Activated T-cell treated with anti-CD3 and anti-CD28 coated beads, Interleukin-2, amount 50 U/mL, for 24 hours (primary cell): ENCODE measurements around the gene HNRNPUL1.
A peak's percentile ranks its signal among the peaks of the same experiment; 100 is the strongest.

Experiments used
- DNase-seq: peaks from one replicate; pipeline ENCODE4 v3.0.0-alpha.2; 2020
- H3K27ac Mint-ChIP-seq: 2 replicates; pipeline ENCODE4 v1.8.0; 2020; ENCODE audit warnings: mild to moderate bottlenecking, mixed read lengths
- H3K27me3 Mint-ChIP-seq: 2 replicates; pipeline ENCODE4 v1.8.0; 2020; ENCODE audit warnings: mixed read lengths
- H3K36me3 Mint-ChIP-seq: 2 replicates; pipeline ENCODE4 v1.8.0; 2020; ENCODE audit warnings: low read depth, mixed read lengths
- H3K4me1 Mint-ChIP-seq: 2 replicates; pipeline ENCODE4 v1.8.0; 2020; ENCODE audit warnings: low read depth, mixed read lengths
- H3K4me3 Mint-ChIP-seq: 2 replicates; pipeline ENCODE4 v1.8.0; 2020; ENCODE audit warnings: mild to moderate bottlenecking, moderate library complexity, mixed read lengths
- H3K9me3 Mint-ChIP-seq: 2 replicates; pipeline ENCODE4 v1.8.0; 2020; ENCODE audit warnings: mixed read lengths

The HNRNPUL1 gene

DNA sequence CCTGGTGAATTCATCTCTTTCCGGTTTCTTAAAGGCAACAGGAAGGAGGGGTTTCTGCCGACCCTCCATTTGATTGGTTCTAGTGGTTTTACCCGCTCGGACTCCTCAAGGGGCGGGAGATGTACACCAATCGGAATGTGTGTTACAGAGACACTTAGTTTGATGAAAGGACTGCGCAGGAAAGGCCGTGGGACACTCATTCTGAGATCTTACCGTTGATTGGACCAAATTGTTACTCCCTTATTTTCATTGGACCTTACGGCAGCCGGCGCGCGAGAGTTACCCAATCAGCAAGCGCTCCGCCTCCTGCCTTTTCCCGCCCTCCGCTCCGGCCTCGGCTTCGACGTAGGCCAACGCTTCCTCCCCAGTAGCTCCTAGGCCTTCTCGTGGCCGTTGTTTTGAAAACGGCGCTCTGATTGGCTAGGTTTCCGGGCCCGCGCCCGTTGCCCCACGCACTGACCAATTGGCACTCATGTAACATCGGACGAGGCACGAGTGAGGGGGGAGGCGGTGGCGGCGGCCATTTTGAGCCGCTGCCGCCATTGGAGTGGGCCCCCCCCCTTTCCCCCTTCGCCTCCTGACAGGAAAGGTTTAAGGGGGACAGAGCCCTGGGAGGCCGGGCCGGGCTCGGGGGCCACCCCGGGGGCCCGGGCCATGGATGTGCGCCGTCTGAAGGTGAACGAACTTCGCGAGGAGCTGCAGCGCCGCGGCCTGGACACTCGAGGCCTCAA lies at the start of gene HNRNPUL1:
TSS of gene HNRNPUL1 (plus strand) at position 523 of the 731 bp plus-strand sequence. CDS start at position 655, 132 bp downstream.
- H3K4me3 Mint-ChIP-seq, result peak within 1 kb of the TSS; percentile 93
- peak; percentile 100 for DNase-seq
- H3K9me3 Mint-ChIP-seq, result no peaks in the 10 kb centered on the region
- H3K27ac Mint-ChIP-seq, result peak within 1 kb of the TSS; percentile 100
- H3K36me3 Mint-ChIP-seq, result peaks cover 49% of the 10 kb centered on the region
- no peaks in the 10 kb centered on the region for H3K27me3 Mint-ChIP-seq
- peaks cover 45% of the 10 kb centered on the region for H3K4me1 Mint-ChIP-seq

DNA sequence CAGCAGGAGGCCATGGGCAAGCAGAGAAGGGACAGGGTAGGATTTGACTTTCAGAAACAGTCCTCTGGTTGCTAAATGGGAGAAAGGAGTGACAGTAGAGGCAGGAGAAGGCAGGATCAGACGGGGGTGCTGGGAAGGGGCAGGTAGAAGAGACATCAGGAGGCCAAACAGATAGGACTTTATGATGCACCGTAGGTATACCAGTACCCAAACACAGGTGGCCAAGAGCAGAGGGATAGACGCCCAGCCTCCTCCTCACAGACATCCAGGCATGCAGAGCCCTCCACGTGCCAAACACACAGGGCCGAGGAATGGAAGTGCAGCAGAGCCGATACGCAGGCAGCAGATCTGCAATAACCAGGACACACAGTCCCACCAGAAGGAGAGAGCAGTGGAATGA lies 46.4 kb upstream of the HNRNPUL1 start:
- Mint-ChIP-seq H3K4me3 (no peak overlapping the region), H3K9me3 (no peaks in the 10 kb centered on the region), H3K27ac (no peak overlapping the region), H3K27me3 (peaks cover 49% of the 10 kb centered on the region), H3K36me3 (no peaks in the 10 kb centered on the region), H3K4me1 (peaks cover 3% of the 10 kb centered on the region)
- DNase-seq, result no peak

DNA sequence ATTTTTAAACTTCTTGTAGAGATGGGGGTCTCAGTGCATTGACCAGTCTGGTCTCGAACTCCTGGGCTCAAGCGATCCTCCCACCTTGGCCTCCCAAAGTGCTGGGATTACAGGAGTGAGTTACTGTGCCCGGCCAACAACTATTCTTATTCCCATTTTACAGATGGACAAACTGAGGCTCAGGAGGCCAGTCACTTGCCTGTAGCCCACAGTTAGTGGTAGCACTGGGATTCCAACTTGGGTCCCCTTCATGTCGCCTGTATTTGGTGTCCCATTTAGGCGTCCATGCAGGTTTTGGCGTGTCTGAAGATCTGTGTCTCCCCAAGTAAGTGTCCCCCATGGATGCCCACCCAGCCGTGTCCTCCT lies 45.9 kb upstream of the HNRNPUL1 start:
- Mint-ChIP-seq H3K4me1 (peaks cover 3% of the 10 kb centered on the region), H3K27ac (no peak overlapping the region), H3K27me3 (peaks cover 49% of the 10 kb centered on the region), H3K9me3 (no peaks in the 10 kb centered on the region), H3K36me3 (no peaks in the 10 kb centered on the region), H3K4me3 (no peak overlapping the region)
- DNase-seq, result no peak

DNA sequence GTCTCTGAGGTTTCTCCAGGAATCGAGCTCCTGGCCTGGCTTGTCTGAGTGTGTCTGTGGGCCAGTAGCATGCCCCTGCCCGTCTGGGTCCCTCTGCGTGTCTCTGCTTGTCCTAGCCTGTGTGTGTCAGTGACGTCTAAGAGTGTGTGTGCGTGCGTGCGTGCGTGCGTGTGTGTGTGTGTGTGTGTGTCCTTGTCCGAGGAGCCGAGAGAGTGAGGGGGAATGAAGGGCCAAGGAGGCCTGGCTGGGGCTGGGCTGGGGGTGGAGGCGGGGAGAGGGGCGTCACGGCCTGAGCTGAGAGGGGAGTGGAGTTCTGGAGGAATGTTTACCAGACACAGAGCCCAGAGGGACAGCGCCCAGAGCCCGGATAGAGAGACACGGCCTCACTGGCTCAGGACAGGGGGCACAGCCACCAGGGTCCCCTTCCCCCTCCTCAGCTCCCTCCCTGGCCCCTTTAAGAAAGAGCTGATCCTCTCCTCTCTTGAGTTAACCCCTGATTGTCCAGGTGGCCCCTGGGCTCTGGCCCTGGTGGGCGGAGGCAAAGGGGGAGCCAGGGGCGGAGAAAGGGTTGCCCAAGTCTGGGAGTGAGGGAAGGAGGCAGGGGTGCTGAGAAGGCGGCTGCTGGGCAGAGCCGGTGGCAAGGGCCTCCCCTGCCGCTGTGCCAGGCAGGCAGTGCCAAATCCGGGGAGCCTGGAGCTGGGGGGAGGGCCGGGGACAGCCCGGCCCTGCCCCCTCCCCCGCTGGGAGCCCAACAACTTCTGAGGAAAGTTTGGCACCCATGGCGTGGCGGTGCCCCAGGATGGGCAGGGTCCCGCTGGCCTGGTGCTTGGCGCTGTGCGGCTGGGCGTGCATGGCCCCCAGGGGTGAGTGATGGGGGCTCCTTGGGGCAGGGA lies 45.3 kb upstream of the HNRNPUL1 start, which contains the start of gene AXL:
TSS of gene AXL (plus strand) at position 609 of the 893 bp plus-strand sequence. CDS start at position 779, 170 bp downstream.
- peaks cover 5% of the 10 kb centered on the region for H3K4me1 Mint-ChIP-seq
- H3K27ac Mint-ChIP-seq, result no peak within 1 kb of the TSS
- H3K36me3 Mint-ChIP-seq, result no peaks in the 10 kb centered on the region
- no peak for DNase-seq
- no peak within 1 kb of the TSS for H3K4me3 Mint-ChIP-seq
- H3K27me3 Mint-ChIP-seq, result peaks cover 49% of the 10 kb centered on the region
- H3K9me3 Mint-ChIP-seq, result no peaks in the 10 kb centered on the region

DNA sequence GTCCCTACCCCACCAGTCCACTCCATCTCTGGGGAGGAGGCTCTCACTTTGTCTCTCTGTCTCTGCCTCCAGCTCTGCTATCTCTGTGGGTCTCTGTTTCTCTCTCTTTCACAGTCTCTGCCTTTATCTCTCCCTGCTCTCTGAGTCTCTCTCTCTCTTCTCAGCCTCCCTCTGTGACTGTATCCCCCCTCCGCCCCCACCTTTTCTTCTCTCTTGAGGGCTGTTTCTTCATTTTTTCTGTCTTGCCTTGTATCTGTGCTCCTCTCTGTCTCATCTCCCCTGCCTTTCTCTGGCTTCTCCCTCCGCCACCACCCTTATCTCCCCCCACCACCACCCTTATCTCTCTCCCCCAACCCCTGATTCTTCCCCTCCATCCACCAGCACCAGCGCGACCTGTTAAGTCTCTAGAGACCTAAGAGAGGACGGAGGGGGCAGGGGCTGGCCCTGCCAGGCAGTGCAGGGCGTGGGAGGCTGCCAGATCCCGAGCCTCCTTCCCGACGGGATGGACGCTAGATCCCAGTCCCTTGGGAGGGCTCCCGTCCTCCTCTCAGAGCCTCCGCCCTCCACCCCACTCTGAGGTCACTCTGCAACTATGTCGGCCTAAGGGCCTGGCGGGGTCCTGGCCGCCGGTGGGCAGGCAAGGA lies 44.1 kb upstream of the HNRNPUL1 start:
- Mint-ChIP-seq H3K27ac (no peak overlapping the region), H3K36me3 (no peaks in the 10 kb centered on the region)

DNA sequence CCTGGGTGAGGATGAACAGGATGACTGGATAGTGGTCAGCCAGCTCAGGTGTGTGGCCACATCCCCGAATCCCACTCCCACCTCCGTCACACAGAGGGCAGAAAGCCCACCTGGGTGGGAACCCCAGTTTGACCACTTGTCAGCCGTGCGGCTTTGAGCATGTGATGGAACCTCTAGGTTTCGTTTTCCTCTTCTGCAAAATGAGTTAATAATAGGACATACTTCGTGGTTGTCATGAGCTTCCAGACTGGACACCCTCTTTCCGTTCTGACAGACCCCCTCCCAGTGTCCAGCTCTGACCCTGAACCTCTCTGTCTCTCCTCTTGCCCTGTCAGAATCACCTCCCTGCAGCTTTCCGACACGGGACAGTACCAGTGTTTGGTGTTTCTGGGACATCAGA lies 43.4 kb upstream of the HNRNPUL1 start:
- no peak for DNase-seq
- Mint-ChIP-seq H3K4me1 (peaks cover 18% of the 10 kb centered on the region), H3K4me3 (no peak overlapping the region), H3K27me3 (peaks cover 58% of the 10 kb centered on the region), H3K27ac (no peak overlapping the region), H3K9me3 (no peaks in the 10 kb centered on the region), H3K36me3 (no peaks in the 10 kb centered on the region)

More for the DNA sequence above, 44.1 kb upstream of the HNRNPUL1 start:
- H3K4me3 Mint-ChIP-seq, result no peak overlapping the region
- no peaks in the 10 kb centered on the region for H3K9me3 Mint-ChIP-seq
- H3K27me3 Mint-ChIP-seq, result peaks cover 52% of the 10 kb centered on the region
- DNase-seq, result no peak
- H3K4me1 Mint-ChIP-seq, result peaks cover 11% of the 10 kb centered on the region

DNA sequence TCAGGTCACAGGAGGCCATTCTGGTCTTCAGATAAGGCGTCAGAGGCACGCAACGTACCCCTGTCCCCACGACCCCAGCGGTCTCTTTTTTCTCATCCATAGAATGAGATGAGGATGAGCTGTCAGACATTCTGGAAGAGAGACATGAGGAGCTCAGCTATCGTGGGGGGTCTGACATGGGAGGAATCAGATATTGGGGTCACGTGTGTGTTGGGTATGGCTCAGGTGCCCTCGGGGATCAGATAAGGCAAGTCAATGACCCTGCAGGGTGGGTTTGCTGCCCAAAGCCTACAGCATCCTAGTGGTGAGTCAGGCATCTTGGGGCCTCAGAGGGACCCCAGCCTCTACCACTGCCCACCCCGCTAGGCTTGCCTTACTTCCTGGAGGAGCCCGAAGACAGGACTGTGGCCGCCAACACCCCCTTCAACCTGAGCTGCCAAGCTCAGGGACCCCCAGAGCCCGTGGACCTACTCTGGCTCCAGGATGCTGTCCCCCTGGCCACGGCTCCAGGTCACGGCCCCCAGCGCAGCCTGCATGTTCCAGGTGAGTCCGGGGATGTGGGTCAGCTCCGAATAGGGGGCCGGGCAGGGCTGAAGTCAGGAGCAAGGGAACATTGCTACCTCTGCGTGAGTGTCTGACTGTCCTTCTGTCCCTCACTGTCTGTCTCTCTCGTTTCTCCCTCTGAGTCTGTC lies 42.5 kb upstream of the HNRNPUL1 start:
- H3K27ac Mint-ChIP-seq, result no peak overlapping the region
- peaks cover 22% of the 10 kb centered on the region for H3K4me1 Mint-ChIP-seq
- no peak overlapping the region for H3K4me3 Mint-ChIP-seq
- peaks cover 57% of the 10 kb centered on the region for H3K27me3 Mint-ChIP-seq
- H3K9me3 Mint-ChIP-seq, result no peaks in the 10 kb centered on the region
- H3K36me3 Mint-ChIP-seq, result no peaks in the 10 kb centered on the region
- no peak for DNase-seq

DNA sequence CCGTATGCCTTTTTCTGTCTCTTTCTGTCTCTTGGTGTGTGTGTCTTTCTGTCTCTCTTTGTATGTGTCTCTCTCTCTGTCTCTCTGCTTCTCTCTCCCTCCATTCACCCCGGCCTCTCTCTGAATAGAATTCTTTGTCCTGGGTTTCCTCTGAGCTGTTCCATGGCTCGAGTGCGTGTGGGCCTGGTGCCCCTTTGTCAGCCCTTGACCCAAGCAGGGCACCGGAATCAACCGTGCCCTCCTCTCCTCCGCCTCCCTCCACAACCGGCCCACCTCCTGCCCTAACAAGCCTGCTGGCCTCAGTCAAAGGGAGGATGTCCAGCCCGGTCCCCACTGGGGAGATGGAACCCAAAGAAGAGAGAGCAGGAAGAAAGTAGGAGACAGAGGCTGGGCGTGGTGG lies 41.9 kb upstream of the HNRNPUL1 start:
- no peak overlapping the region for H3K4me3 Mint-ChIP-seq
- no peaks in the 10 kb centered on the region for H3K9me3 Mint-ChIP-seq
- peaks cover 51% of the 10 kb centered on the region for H3K27me3 Mint-ChIP-seq
- H3K4me1 Mint-ChIP-seq, result peaks cover 28% of the 10 kb centered on the region
- DNase-seq, result no peak
- no peak overlapping the region for H3K27ac Mint-ChIP-seq
- H3K36me3 Mint-ChIP-seq, result no peaks in the 10 kb centered on the region

DNA sequence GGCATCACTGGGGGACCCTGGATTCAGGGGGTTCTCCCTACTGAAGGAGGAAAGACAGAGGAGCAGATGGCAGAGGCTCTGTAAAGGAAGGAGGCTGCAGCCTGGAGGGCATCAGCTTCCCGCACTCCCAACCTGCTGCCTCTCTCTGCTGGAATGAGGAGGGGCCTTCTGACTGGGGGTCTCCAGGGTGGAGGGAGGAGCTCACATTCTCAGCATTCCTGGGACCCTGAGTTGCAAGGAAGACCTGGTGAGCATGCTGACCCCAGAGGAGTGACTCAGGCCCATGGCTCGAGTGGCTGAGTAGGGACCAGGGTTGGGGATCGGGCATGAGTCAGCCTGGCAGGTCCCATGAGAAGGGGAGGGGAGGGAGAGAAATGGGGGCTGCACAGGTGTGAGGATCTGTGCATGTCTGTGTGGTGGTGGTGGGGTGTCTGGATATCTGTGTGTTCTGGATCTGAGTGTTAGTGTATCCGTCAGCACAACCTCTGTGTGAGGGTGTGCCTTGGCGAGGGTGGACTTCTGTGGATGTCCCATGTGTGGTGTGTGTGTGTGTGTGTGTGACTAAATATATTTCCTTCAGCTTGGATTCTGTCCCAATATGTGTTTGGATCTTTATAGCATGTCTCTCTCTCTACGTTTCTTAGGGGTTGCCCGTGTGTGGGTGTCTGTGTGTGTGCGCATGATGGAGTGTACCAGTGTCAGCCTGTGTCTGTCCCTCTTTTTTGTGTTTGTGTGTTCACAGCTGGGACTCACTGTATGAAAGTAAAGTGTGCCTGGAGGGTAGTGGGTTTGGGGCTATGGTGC lies 40.5 kb upstream of the HNRNPUL1 start:
- Mint-ChIP-seq H3K27ac (no peak overlapping the region), H3K4me3 (no peak overlapping the region), H3K27me3 (peaks cover 47% of the 10 kb centered on the region), H3K36me3 (no peaks in the 10 kb centered on the region), H3K4me1 (peaks cover 31% of the 10 kb centered on the region), H3K9me3 (no peaks in the 10 kb centered on the region)
- no peak for DNase-seq

DNA sequence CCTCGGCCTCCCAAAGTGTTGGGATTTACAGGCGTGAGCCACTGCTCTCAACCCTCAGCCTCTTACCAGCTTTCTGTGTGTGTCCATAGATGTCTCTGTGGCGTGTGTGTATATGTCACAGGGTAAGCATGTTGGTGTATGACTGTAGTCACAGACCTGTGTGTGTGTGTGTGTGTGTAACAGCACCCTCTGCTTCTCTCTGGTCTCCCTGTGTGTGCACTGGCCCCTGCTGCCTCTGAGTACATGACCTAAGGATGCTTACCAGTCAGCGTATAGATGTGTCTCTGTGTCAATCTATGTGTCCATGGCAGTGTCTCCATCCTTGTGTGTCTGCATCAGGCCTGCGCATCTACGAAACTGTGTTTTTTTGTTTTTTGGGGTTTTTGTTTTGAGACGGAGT lies 39.5 kb upstream of the HNRNPUL1 start:
- Mint-ChIP-seq H3K4me1 (peaks cover 31% of the 10 kb centered on the region), H3K36me3 (no peaks in the 10 kb centered on the region), H3K27ac (no peak overlapping the region), H3K9me3 (no peaks in the 10 kb centered on the region), H3K4me3 (no peak overlapping the region), H3K27me3 (peaks cover 40% of the 10 kb centered on the region)
- no peak for DNase-seq

DNA sequence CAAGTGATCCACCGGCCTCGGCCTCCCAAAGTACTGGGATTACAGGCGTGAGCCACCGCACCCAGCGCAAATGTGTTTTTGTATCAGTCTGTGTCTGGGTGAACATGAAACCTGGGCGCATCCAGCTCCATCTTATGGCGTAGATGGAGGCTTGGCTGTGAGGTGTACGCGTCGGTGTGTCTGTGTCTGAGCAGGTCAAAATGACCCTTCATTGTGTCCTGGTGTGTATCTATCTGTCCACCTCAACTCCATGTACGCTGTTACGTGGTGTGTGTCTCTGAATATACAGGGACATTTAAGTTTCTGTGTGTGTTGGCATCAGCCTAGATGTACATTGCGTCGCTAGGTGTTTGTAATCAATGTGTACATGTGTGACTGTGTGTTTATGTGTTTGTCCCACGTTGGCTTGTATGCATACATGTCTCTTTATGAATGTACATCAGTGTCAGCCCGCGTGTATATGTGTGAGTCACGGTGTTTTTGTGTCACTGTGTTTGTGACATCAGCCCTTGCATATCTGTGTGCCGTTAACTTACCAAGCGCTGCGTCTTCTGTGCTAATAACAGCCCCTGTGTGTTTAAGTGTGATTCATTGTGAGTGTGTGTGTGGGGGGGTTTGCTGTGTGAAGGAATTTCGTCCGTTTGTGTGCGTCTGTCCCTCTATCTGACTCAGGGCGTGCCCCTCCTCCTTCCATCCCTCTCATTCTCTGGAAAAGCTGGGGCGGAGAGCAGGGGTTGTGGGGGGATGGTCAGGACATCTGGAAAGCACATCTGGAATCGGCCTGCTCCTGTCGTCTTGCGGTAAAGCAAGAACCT lies 38.7 kb upstream of the HNRNPUL1 start:
- Mint-ChIP-seq H3K27me3 (peaks cover 32% of the 10 kb centered on the region), H3K27ac (peak overlapping the region; percentile 92)
- no peak for DNase-seq

DNA sequence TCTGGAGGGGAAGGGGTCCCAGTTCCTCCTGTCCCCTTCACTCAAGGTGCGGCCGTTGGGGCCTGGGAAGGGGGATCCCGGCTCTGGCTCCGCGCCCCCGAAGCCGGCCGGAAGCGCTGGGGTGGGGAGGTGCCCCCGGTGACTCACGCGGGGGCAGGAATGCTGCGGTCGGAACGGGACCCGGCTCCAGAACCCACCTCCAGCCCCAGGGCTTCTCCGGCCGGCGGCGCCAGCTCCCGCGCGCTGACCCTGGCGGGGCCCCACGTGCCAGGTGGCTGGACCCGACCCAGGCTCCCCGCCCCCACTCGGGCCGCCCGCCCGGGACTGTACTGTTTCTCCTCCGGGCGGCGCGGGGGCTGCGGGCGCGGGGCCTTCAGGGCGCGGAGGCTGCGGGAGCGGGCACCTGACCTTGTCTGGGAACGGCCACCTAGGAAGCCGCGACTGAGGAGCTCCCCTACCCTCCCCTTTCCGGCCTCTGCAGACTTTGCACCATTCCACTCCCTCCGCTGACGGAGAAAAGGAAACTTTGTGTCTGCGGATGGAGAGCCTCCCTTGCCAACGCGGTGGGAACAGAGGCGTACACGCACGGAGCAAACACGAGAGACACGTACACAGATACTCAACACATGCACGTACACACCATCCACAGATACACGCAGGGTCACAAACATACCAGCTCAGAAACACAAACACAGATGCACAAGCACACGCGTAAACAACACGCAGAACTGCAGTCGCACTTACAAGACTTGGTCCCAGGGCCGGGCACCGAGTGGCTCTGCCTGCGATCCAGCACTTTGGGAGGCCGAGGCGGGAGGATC lies 37.9 kb upstream of the HNRNPUL1 start:
- Mint-ChIP-seq H3K27ac (peak overlapping the region; percentile 92), H3K27me3 (peaks cover 27% of the 10 kb centered on the region), H3K4me1 (peaks cover 28% of the 10 kb centered on the region), H3K9me3 (no peaks in the 10 kb centered on the region), H3K4me3 (peak overlapping the region; percentile 75), H3K36me3 (no peaks in the 10 kb centered on the region)
- peak; percentile 62 for DNase-seq

More for the DNA sequence above, 38.7 kb upstream of the HNRNPUL1 start:
- Mint-ChIP-seq H3K36me3 (no peaks in the 10 kb centered on the region), H3K9me3 (no peaks in the 10 kb centered on the region), H3K4me1 (peaks cover 28% of the 10 kb centered on the region), H3K4me3 (peak overlapping the region; percentile 74)
